Right renal cortex interstitium (tissue), 3 donors: ENCODE data around the gene MLLT3. TPM values are rescaled to one million over a fixed set of nuclear protein-coding genes. Genes with fewer than 3 reads are reported as not detected.

Experiments used
- DNase-seq, 3 donors: peaks; one replicate each; pipeline ENCODE4 v3.0.0-alpha.2; 2013; ENCODE audit warnings: low read depth in 3 of 3, low spot score in 2 of 3
- polyA plus RNA-seq, 3 donors: library from polyadenylated mRNA; unstranded; fragments of 120-200 nt; gene quantifications; one replicate each; pipeline ENCODE4 v1.2.1, GENCODE V29; 2013; ENCODE audit not compliant: insufficient read length in 3 of 3

MLLT3 gene
- polyA plus RNA-seq, 3 donors: 32.4 to 40.2 (median 36.6) TPM

GRCh38 chr9:20358207-20358606 lies 264.1 kb downstream of the MLLT3 start:
- no peak for DNase-seq

GRCh38 chr9:20357037-20357432 lies 265.3 kb downstream of the MLLT3 start:
- DNase-seq: no peak

GRCh38 chr9:20356403-20357036 lies 265.8 kb downstream of the MLLT3 start:
- peak; percentile 61 to 78 (median 65) for DNase-seq

- DNase-seq: no peak
Observed at GRCh38 chr9:20355022-20355421, 267.3 kb downstream of the MLLT3 start.

DNA sequence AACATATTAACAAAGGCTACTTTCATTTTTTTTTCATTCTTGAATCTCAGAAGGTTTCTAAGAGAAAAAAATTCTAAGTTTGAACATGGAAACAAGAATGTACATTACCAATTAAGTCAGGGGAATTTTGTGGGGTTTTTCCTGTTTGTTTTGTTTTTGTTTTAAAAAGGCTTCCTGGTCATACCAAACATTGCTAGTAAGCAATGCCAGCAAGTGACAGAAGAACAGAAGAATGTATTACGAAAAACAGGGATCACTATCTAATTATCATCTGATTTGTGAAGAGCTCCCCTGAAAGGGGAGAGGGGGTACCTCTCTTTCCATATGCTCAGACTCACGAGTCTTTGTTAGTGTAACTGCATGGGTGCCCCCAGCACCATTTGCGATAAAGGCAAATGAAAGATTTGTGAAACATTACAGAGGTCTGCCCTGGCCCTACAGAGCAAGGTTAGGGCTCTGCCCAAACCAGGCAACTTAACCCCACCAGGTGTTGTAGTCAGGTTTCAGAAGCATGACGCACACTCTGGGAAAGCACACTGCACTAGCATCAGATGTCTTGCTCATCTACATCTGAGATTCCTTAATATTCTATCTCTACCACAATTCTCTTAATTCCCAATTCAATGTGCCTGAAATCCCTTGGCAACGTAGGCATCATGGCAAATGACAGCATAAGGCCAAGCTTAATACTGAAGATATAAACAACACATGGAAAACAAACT lies 268.2 kb downstream of the MLLT3 start:
- DNase-seq: no peak

DNA sequence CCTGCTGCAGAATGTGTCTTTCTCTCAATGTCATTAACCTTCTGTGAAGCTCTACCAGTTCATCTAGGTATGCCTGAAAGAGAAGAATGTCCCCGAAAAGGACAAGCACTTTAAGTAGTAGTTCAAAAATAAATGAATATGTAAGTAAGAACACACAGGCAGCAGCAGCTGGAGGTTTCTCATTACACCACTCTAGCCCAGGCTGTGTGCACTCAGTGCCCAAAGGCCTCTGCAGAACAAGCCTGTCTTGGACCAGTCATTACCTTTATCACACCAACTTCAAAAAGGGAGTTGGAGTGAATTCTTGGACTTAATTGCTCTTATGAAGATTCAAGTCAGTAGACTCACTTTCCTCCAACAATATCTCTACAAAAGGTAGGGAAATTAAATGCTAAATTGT lies 268.8 kb downstream of the MLLT3 start:
- DNase-seq: no peak

DNA sequence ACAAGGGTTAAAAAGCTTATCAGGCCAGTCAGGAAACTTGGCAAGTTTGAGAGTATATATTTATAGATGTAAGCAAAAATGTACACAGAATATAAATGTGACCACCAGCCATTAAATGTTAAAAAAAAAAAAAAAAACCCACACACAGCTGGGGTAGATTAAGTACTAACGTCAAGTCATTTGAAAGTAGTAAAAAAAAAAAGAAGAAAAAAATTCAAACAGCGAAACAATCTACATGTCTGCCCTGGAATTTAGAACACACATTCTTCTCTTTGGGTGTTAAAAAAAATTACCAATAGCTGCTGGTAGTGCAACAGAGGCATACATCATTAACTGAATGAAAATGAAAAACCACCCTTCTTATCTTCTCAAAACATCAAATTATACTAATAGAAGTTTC lies 269.7 kb downstream of the MLLT3 start:
- DNase-seq: no peak

DNA sequence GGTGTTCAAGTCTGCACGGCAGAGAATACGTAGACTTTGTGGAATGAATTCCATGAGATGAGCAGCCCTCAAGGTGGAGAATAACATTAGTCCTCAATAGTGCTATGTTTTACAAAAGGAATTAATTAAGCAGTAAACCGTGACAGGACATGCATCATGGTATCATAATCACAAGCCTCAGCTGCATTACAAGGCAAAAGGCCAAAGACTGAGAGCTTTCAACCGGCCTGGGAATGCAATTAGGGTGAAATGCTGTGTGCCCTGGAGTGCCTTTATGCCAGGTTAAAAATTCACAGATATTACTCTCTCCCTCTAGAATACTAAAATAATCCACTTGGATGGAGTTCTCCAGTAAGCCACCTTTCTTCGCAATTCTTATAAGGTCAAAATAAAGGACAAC lies 270.6 kb downstream of the MLLT3 start:
- peak in 1 of 3 donors; percentile 44 for DNase-seq

DNA sequence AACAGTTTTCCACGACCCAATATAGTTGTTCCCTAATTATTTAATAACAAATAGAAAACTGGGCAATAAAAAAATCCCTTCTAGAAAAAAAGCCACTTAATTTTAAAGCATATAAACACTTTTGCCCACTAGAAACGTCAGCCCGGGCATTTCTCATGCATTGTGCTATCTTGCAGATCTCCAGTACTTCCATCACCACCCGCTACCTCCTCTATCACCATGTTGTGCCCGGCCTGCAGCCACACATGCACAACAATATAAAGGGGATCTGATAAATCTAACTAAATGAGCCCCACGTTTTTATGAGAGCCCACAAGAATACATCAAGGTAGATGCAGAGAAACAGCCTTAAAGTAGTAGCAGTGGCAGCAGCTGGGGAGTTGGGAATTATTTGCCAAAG lies 272.7 kb downstream of the MLLT3 start:
- no peak for DNase-seq

DNA sequence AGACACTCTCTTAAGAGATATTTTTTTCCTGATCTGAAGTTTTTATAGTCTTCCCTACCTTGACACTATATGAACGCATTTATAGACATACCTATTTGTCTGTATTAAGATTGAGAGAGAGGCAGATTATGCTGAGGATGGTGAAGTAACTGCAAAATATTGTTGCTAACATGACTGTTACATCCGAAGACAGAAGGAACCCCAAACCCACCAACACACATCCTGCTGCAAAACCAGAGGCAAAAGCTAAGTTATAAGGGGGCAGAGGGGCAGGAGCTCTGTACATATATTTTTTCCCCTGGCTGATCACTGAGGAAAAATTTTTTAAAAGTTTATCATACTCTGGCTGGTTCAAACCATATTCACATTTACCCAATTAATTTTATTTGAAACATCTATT lies 279.0 kb downstream of the MLLT3 start:
- no peak for DNase-seq

- no peak for DNase-seq
Observed at GRCh38 chr9:20340511-20340861, 281.8 kb downstream of the MLLT3 start.

DNA sequence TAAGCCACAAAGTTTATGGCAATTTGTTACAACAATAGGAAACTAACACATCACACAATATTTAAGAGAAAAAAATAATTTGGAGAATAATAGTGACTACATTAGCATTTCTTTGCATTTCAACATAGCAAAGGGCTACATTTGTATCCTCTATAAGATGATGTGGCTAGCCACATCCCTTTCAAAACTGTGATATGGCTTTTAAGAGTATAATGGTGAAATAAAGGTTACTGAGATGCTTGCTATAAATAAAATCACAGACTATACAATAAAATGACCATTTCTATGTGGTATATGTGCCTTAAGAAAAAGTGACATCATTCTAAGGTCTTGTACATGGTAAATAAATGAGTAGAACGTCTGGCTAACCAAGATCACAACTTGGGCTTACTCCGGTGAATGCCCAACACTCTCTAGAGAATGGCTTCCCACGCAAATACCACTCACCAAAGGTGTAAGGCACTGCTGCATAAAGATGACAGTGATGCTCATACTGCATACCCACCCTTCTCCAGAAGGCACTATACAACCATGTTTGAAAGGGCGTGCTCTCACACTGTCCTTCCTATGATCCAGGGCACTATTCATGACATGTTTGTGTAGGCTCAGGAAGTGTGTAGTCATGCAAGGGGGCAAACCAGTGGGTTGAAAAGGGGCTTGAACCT lies 286.5 kb downstream of the MLLT3 start:
- DNase-seq: no peak

DNA sequence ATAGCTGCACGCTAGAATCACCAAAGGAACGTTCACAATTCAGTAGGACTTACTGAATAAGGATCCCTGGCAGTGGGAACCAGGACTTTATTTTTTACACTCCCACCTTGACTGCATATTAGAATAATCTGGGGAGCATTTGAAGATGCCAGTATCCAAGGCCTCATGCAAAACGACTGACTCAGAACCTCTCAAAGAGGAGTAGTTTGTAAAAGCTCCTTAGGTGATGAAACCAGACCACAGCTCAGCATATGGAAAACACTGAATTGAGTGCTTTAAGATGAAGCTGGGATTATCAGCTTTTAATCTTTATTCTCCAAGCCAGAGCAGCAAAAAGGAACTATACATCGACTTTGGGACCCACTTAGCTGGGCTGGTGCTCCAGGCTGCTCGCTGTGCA lies 288.3 kb downstream of the MLLT3 start:
- no peak for DNase-seq

GRCh38 chr9:20331095-20331685 lies 291.1 kb downstream of the MLLT3 start:
- DNase-seq: no peak

DNA sequence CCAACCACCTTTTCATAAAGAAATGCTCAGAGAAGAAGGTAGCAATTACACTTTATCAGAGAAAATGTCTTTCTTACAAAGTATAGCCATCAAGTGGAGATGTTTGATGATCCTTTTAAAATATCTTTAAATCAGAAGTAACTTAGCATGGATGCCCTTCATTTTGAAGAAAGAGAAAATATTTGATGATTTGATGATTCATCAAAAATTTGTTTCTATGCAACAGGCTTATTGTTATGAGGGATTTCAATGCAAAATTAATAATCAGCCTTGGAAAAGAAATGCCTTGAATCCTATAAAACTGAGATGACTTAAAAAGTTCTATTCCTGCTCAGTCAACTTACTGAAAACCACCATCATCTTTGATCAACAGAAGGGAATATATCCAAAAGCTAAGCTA lies 291.6 kb downstream of the MLLT3 start:
- no peak for DNase-seq

DNA sequence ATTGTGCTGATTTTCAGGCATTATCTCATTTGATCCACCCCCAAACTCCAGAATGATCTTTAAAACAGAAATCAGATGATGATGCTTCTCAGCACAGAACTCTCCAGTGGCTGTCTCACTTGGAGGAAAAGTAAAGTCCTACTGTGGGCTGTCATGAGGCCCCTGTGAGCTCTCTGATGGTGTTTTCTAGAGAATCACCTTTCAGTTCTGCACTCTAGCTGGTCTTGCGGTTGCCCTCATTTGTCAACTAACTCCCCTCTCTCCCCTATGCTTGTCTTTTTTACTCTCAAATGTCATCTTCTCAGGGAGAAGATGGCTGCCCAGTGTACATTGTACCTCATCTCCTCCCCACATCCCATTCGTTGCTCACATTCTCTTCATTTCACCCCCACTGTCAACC lies 295.8 kb downstream of the MLLT3 start:
- DNase-seq: no peak

DNA sequence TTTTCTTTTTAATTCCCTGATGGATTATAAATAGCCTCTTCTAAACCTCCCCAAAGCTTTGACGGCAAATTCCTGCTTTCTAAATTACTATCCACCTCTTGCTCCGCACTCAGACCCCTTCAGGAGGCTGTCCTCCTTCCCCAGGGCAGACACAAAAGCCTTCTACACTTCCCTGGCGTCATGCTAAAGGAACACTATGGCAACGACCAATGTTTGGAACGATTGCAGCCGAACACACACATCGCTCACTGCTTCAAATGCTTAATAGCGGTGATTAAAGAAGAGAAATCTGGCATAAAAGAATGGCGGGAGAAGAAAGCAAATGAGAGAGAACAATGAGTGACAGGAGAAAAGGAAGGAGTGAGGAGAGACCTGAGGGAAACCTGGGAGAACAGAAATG lies 297.3 kb downstream of the MLLT3 start:
- no peak for DNase-seq

DNA sequence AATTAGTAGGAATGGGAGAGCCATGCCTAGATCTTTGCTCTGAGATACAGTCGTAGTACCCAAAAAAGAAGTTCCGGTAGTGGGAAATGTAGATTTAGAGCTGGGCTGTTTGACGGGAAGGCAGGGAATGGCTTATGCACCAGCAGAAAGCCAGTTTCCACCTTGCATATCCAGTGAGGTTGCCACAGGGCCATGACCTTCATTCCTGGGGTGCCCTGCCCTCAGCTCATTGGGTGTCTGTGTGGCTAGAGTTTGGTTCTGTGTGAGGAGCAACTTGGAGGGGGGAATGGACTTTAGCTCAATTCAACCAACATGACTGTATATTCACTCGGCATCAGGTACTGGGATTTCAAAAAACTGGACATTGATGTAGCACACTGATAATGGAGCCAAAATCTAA lies 300.1 kb downstream of the MLLT3 start:
- no peak for DNase-seq

GRCh38 chr9:20321423-20322082 lies 300.7 kb downstream of the MLLT3 start:
- no peak for DNase-seq

GRCh38 chr9:20320921-20321320 lies 301.4 kb downstream of the MLLT3 start:
- DNase-seq: no peak

DNA sequence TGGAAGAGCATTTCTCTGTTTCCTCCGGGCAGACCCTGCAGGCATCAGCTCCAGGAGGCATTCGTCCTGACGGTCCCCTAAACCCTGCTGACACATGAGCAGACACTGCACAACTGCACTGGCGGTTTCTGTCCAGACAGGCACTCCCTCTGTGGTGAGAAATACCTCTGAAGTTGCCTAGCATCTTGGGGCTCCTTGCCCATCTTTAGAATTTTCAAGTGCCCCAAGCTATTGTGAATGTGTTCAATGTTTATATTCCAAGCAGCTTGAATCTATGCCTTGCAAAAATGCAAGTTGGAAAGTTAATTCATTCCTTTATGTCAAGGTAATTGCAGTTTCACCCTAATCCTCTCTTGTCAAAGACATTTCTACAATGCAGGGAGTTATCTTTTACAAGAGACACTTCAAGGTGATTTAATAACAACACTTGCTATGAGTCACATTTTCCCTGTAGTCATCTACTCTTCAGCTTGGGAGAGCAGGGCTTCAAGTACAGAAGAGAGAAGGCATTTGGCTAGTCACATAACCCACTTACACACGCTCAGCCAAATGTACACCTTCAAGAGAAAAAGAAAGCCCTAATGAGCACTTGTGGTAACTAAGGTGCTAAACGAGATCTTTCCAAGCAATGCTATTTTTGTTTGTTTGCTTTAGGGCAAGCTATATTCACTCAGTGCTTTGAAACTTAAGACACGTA lies 302.5 kb downstream of the MLLT3 start:
- DNase-seq: no peak
